Dedifferentiated amniotic fluid mesenchymal stem cell (primary cell): ENCODE data around the gene PCDHGA10.
"Not testable (repeated sequence)": the region's sequence is repeated elsewhere in the genome, so short reads cannot be mapped to it uniquely, and the experiment has no call there.

Experiments used
- DNase-seq: peaks from one replicate; pipeline ENCODE4 v3.0.0-alpha.2; 2016; ENCODE audit errors: extremely low spot score

The PCDHGA10 gene

GRCh38 chr5:141392429-141393198 lies 20.2 kb upstream of the PCDHGA10 start, which contains the start of gene PCDHGA8:
PCDHGA8 (plus strand) TSS chr5:141392633; CDS start chr5:141392814, 181 bp downstream.
- DNase-seq, result no peak

GRCh38 chr5:141393267-141393666 lies 19.5 kb upstream of the PCDHGA10 start:
- no peak for DNase-seq

DNA sequence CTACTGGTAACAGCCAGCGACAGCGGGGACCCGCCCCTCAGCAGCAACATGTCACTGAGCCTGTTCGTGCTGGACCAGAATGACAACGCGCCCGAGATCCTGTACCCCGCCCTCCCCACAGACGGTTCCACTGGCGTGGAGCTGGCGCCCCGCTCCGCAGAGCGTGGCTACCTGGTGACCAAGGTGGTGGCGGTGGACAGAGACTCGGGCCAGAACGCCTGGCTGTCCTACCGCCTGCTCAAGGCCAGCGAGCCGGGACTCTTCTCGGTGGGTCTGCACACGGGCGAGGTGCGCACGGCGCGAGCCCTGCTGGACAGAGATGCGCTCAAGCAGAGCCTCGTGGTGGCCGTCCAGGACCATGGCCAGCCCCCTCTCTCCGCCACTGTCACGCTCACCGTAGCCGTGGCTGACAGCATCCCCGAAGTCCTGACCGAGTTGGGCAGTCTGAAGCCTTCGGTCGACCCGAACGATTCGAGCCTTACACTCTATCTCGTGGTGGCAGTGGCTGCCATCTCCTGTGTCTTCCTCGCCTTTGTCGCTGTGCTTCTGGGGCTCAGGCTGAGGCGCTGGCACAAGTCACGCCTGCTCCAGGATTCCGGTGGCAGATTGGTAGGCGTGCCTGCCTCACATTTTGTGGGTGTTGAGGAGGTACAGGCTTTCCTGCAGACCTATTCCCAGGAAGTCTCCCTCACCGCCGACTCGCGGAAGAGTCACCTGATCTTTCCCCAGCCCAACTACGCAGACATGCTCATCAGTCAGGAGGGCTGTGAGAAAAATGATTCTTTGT lies 18.2 kb upstream of the PCDHGA10 start:
- DNase-seq, result not testable (repeated sequence)

DNA sequence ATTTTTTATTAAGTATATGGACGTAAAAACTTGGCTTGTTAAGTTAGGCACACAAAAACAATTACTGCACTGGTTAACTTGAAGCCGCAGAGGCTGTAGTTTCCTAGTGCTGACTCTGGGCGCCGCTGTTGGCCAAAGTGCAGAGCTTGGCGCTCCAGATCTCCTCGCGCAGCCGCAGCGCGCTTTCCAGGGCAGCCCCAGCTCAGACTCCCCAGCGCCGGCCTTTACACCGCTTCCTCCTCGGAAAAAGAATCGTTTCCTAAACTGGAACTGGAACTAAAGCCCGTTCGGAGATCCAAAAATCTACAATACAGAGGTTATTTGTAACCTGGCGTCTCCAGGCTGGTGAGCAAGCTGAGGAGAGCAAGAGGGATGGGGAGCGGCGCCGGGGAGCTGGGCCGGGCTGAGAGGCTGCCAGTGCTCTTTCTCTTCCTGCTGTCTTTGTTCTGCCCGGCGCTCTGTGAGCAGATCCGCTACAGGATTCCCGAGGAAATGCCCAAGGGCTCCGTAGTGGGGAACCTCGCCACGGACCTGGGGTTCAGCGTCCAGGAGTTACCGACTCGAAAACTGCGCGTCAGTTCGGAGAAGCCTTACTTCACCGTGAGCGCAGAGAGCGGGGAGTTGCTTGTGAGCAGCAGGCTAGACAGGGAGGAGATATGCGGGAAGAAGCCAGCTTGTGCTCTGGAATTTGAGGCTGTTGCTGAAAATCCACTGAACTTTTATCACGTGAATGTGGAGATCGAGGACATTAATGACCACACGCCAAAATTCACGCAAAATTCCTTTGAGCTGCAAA lies 14.8 kb upstream of the PCDHGA10 start, which contains the start of gene PCDHGB5:
PCDHGB5 (plus strand) TSS at position 192 of the 796 bp plus-strand sequence; CDS start at position 373, 181 bp downstream.
- DNase-seq, result not testable (repeated sequence)

- no peak for DNase-seq
Observed at GRCh38 chr5:141398608-141399007, 14.2 kb upstream of the PCDHGA10 start.

DNA sequence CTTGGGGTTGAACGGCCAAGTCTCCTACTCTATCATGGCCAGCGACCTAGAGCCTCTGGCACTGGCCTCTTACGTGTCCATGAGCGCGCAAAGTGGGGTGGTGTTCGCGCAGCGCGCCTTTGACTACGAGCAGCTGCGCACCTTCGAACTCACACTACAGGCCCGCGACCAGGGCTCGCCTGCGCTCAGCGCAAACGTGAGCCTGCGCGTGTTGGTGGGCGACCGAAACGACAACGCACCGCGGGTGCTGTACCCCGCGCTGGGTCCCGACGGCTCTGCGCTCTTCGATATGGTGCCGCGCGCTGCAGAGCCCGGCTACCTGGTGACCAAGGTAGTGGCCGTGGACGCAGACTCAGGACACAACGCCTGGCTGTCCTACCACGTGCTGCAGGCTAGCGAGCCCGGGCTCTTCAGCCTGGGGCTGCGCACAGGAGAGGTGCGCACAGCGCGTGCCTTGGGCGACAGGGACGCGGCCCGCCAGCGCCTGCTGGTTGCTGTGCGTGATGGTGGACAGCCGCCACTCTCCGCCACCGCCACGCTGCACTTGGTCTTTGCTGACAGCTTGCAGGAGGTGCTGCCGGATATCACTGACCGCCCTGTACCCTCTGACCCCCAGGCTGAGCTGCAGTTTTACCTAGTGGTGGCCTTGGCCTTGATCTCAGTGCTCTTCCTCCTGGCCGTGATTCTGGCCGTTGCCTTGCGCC lies 13.1 kb upstream of the PCDHGA10 start:
- no peak for DNase-seq

- DNase-seq, result no peak
Observed at GRCh38 chr5:141402553-141403243, 10.1 kb upstream of the PCDHGA10 start, which contains the start of gene PCDHGA9. PCDHGA9 (plus strand) TSS chr5:141402778; CDS start chr5:141402953, 175 bp downstream.

GRCh38 chr5:141403387-141403786 lies 9.4 kb upstream of the PCDHGA10 start:
- no peak for DNase-seq

DNA sequence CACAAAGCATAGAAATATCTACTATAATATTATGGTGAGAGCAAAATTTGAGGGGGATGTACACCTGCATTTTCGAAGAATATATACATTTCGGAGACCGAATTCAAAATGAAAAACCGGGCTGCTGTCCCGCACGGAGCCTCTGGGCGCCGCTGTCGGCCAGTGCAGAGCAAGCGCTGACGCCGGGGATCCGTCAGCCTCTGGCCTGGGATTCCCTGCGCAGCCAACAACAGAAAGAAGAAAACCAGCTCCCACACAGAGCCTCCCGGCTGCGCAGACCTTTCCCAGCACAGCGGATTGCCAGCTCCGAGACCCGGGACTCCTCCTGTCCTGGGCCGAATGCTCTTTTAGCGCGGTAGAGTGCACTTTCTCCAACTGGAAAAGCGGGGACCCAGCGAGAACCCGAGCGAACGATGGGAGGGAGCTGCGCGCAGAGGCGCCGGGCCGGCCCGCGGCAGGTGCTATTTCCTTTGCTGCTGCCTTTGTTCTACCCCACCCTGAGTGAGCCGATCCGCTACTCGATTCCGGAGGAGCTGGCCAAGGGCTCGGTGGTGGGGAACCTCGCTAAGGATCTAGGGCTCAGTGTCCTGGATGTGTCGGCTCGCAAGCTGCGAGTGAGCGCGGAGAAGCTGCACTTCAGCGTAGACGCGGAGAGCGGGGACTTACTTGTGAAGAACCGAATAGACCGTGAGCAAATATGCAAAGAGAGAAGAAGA lies 4.8 kb upstream of the PCDHGA10 start, which contains the start of gene PCDHGB6:
PCDHGB6 (plus strand) TSS at position 232 of the 716 bp plus-strand sequence; CDS start at position 414, 182 bp downstream.
- not testable (repeated sequence) for DNase-seq

DNA sequence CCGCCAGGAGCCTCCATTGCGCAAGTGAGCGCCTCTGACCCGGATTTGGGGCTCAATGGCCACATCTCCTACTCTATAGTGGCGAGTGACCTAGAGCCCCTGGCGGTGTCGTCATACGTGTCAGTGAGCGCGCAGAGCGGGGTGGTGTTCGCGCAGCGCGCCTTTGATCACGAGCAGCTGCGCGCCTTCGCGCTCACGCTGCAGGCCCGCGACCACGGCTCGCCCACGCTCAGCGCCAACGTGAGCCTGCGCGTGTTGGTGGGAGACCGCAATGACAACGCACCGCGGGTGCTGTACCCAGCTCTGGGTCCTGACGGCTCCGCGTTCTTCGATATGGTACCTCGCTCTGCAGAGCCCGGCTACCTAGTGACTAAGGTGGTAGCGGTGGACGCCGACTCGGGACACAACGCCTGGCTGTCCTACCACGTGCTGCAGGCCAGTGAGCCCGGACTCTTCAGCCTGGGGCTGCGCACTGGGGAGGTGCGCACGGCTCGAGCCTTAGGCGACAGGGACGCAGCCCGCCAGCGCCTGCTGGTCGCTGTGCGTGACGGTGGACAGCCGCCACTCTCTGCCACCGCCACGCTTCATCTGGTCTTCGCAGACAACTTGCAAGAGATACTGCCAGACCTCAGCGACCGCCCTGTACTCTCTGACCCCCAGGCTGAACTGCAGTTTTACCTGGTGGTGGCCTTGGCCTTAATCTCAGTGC lies 3.0 kb upstream of the PCDHGA10 start:
- DNase-seq, result no peak

DNA sequence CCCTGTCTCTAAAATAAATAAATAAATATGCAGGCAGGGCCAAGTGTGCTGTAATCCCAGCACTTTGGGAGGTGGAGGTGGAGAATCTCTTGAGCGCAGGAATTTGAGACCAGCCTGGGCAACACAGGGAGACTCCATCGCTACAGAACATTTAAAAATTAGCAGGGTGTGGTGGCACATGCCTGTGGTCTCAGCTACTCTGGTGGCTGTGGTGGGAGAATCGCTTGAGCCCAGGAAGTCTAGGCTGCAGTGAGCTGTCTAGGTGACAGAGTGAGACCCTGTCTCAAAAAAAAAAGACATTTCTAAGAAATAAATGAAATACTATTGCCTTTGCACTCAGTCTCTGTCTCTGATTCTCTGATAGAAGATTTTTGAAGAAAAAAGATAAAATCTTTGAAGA lies 1.2 kb upstream of the PCDHGA10 start:
- no peak for DNase-seq

DNA sequence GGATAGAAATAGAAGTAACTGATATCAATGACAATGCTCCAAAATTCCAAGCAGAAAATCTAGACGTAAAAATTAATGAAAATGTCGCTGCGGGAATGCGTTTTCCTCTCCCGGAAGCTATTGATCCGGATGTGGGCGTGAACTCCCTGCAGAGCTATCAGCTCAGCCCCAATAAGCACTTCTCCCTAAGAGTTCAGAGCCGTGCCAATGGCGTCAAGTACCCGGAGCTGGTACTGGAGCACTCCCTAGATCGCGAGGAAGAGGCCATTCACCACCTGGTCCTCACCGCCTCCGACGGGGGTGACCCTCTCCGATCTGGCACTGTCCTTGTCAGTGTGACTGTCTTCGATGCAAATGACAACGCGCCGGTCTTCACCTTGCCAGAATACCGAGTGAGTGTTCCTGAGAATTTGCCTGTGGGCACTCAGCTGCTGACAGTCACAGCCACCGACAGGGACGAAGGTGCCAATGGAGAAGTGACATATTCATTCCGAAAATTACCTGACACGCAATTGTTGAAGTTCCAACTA lies 818 bp downstream of the PCDHGA10 start:
- DNase-seq, result no peak

DNA sequence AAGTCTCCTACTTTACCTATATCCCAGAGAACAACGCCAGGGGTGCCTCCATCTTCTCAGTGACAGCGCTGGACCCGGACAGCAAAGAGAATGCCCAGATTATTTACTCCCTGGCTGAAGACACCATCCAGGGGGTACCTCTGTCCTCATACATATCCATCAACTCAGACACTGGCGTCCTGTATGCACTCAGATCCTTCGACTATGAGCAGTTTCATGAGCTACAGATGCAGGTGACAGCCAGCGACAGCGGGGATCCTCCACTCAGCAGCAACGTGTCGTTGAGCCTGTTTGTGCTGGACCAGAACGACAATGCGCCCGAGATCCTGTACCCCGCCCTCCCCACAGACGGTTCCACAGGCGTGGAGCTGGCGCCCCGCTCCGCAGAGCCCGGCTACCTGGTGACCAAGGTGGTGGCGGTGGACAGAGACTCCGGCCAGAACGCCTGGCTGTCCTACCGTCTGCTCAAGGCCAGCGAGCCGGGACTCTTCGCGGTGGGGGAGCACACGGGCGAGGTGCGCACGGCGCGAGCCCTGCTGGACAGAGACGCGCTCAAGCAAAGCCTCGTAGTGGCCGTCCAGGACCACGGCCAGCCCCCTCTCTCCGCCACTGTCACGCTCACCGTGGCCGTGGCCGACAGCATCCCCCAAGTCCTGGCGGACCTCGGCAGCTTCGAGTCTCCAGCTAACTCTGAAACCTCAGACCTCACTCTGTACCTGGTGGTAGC lies 1.9 kb downstream of the PCDHGA10 start:
- DNase-seq, result not testable (repeated sequence)

- DNase-seq, result not testable (repeated sequence)
Observed at GRCh38 chr5:141415275-141415618, 2.5 kb downstream of the PCDHGA10 start.

DNA sequence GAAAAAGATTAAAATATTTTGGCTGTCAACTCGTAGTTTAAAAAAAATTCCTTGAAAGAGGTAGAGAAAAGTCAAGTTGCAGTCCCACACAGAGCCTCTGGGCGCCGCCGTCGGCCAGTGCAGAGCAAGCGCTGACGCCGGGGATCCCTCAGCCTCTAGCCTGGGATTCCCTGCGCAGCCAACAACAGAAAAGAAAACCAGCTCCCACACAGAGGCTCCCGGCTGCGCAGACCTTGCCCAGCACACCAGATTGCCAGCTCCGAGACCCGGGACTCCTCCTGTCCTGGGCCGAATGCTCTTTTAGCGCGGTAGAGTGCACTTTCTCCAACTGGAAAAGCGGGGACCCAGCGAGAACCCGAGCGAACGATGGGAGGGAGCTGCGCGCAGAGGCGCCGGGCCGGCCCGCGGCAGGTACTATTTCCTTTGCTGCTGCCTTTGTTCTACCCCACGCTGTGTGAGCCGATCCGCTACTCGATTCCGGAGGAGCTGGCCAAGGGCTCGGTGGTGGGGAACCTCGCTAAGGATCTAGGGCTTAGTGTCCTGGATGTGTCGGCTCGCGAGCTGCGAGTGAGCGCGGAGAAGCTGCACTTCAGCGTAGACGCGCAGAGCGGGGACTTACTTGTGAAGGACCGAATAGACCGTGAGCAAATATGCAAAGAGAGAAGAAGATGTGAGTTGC lies 4.8 kb downstream of the PCDHGA10 start, which contains the start of gene PCDHGB7:
PCDHGB7 (plus strand) TSS at position 184 of the 679 bp plus-strand sequence; CDS start at position 367, 183 bp downstream.
- not testable (repeated sequence) for DNase-seq

GRCh38 chr5:141419074-141419880 lies 6.5 kb downstream of the PCDHGA10 start:
- no peak for DNase-seq
